ENCODE results near the gene SYNE1.
"Not testable (repeated sequence)": the region's sequence is repeated elsewhere in the genome, so short reads cannot be mapped to it uniquely, and the experiment has no call there.

SYNE1 gene, protein sequence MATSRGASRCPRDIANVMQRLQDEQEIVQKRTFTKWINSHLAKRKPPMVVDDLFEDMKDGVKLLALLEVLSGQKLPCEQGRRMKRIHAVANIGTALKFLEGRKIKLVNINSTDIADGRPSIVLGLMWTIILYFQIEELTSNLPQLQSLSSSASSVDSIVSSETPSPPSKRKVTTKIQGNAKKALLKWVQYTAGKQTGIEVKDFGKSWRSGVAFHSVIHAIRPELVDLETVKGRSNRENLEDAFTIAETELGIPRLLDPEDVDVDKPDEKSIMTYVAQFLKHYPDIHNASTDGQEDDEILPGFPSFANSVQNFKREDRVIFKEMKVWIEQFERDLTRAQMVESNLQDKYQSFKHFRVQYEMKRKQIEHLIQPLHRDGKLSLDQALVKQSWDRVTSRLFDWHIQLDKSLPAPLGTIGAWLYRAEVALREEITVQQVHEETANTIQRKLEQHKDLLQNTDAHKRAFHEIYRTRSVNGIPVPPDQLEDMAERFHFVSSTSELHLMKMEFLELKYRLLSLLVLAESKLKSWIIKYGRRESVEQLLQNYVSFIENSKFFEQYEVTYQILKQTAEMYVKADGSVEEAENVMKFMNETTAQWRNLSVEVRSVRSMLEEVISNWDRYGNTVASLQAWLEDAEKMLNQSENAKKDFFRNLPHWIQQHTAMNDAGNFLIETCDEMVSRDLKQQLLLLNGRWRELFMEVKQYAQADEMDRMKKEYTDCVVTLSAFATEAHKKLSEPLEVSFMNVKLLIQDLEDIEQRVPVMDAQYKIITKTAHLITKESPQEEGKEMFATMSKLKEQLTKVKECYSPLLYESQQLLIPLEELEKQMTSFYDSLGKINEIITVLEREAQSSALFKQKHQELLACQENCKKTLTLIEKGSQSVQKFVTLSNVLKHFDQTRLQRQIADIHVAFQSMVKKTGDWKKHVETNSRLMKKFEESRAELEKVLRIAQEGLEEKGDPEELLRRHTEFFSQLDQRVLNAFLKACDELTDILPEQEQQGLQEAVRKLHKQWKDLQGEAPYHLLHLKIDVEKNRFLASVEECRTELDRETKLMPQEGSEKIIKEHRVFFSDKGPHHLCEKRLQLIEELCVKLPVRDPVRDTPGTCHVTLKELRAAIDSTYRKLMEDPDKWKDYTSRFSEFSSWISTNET (N-terminal part only)

DNA sequence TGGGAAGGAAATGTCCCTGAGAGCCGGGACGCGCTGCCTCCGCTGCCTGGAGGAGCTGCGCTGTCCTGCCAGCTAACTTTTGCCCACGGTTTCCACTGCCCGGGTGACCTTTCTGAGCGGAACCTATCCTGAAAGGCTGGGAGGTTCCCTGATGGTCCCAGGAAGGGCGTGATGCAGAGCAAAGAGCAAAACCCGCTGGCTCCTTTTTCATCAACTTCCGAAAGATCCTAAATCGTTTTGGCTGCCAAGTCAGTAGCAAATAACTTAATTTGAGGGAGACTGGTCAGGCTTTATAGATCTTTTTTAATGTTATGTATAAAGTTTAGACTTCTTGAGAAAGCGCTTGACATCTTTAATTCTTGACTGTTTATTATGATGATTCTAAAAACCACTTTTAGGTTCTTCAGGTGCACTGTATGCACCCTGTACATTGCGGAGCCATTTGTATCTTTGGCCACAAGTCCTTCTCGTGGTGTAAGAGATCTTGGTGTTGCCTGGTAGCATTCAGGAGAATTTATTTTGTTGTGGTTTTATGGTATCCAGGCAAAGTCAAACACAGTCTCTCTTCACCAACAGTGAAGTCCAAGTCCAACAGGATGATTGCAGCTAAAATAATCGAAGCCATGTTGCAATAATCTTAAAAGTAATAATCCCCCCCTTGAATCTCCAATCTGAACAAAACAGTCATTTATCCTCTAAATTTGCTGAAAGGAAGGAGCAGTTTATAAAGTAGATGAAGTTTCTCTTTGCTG, at the start of gene SYNE1:
Gene SYNE1, minus strand, starts transcription at position 67 of the 752 bp plus-strand sequence. CDS start 9,031 bp downstream, outside the sequence.
- DNase-seq (ENCODE audit: low read depth in 2 of 3, low spot score in 2 of 3), result no peak

DNA sequence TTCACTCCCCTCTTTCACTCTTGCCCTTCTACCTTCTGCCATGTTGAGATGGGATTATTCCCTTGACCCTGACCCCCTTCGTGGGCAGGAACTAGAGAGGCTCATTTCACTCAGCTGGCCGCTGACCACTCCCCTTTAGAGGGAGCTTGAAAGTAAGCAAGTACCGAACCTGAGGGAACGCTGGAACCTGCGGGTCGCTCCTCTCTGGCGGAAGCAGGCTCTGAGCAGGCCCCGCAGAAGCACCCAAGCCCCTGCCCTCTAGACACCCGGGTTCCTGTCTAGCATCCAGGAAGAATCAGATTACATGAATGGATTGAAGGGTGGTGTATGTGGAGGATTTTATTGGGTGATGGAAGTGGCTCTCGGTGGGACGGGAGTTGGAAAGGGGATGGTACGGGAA, 48.7 kb upstream of the SYNE1 start:
- no peak for DNase-seq (ENCODE audit: low read depth in 2 of 3, low spot score in 2 of 3)

DNA sequence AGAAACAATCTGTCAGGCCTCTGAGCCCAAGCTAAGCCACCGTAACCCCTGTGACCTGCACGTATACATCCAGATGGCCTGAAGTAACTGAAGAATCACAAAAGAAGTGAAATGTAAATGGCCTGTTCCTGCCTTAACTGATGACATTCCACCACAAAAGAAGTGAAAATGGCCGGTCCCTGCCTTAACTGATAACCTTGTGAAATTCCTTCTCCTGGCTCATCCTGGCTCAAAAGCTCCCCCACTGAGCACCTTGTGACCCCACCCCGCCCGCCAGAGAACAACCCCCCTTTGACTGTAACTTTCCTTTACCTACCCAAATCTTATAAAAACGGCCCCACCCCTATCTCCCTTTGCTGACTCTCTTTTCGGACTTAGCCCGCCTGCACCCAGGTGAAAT, 45.8 kb upstream of the SYNE1 start:
- DNase-seq (ENCODE audit: low read depth in 2 of 3, low spot score in 2 of 3), result not testable (repeated sequence)

DNA sequence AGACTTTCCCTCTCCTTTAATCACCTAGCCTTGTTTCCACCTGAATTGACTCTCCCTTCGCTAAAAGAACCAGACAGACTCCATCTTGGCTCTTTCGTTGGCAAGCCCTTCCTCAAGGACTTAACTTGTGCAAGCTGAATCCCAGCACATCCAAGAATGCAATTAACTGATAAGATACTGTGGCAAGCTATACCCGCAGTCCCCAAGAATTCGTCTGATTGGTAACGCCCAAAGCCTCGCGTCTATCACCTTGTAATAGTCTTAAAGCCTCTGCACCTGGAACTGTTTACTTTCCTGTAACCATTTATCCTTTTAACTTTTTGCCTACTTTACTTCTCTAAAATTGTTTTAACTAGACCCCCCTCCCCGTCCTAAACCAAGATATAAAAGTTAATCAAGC, 45.0 kb upstream of the SYNE1 start:
- no peak for DNase-seq (ENCODE audit: low read depth in 2 of 3, low spot score in 2 of 3)

DNA sequence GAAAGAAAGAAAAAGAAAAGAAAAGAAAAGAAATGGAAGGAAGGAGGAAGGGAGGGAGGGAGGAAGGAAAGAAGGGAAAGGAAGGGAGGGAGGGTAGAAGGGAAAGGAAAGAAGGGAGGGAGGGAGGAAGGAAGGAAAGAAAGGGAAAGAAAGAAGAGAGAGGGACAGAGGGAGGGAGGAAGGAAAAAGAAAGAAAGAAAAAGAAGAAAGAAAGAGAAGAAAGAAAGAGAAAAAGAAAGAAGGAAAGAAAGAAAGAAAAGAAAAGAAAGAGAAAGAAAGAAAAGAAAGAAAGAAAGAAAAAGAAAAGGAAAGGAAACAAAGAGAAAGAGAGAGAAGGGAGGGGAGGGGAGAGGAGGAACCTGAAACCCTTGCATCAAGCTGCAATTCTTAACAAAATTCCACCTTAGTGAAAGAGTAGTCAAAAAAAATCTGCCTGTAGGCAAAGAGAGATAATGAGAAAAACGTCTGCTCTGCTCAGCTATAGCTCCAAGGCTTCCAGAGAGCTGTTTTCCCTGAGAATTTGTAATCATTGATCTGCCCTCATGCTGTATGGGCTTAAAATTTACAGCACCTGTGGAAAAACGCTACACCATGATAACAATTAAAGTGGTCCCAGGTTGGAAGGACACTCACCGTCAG, 43.8 kb upstream of the SYNE1 start:
- no peak for DNase-seq (ENCODE audit: low read depth in 2 of 3, low spot score in 2 of 3)

DNA sequence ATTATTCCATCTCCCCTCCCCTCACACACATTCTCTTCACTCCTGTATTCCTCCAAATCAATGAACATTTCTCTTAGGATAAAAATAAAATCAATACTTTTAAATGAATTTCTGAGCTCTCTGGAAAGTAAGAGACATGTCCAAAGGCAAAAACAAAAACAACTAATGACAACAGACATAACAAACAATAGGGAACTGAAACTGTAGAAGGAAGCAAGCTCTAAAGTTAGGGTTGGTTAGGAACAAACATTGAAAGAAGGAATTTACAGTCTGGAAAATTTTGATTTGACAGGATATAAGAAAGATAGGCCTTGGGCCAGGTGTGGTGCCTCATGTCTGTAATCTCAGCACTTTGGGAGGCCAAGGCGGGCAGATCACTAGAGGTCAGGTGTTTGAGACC, 43.0 kb upstream of the SYNE1 start:
- DNase-seq (ENCODE audit: low read depth in 2 of 3, low spot score in 2 of 3), result no peak

DNA sequence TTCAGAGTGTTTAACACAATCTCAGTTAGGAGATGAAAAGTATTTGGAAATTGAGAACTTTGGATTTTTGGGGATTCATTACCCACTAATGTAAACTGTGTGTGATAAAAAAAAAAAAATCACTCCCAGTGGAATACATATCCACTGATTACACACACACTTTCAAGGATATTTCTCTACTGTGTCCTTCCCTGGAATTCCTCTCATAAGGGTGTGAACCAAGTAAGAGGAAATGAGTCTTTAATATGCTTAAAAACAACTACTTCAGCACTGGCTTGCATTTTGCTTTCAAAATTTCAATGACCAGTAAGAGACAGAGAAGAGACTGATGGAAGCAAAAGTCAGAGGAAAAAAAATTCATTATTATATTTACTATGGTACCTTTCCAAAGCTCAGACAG, 36.1 kb upstream of the SYNE1 start:
- no peak for DNase-seq (ENCODE audit: low read depth in 2 of 3, low spot score in 2 of 3)

DNA sequence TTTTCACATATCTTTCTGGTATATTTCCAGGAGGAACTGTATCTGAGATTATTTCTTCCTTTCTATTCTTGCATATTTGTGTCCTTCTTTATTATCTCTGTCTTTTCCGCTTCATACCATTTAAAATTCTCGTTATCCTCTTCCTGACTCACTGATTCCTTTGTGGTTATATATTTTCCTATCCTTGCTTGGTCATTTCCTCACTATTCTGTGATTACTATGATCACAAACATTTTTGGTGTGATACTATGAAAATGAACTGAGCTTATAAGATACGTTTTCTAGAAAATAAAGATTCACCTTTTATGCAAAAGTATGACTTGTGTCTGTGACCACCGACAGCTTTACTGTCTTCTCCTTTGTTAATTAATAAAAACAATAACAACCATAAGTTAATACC, 34.0 kb upstream of the SYNE1 start:
- no peak for DNase-seq (ENCODE audit: low read depth in 2 of 3, low spot score in 2 of 3)

DNA sequence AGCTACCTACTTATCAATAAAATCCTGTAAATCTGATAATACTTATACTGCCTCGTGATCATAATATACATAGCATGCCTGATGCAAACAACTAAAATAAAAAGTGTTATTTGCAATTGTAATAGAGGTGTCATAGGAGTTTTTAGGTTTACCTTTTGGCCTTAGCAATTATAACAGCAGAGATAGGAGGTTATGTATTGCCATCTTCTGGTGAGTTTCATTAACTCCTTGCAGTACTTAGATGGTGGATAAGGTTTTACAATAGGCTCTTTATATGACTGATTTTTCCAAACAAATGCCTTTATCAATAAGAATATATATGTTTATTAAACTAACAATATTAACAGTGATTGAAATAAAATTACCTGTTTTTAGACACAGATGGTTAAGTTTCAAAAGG, 32.7 kb upstream of the SYNE1 start:
- DNase-seq (ENCODE audit: low read depth in 2 of 3, low spot score in 2 of 3), result no peak

DNA sequence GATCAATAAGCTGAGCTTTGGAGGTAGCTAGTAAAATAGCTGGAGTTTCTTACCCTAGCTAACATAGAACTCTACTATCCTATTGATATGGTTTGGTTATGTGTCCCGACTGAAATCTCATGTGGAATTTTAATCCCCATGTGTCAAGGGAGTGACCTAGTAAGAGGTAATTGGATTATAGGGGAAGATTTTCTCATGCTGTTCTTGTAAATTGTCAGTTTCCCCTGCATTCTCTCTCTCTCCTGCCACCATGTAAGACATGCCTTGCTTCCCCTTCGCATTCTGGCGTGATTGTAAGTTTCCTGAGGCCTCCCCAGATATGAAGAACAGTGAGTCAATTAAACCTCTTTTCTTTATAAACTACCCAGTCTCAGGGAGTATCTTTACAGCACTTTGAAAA, 24.6 kb upstream of the SYNE1 start:
- DNase-seq (ENCODE audit: low read depth in 2 of 3, low spot score in 2 of 3), result no peak

DNA sequence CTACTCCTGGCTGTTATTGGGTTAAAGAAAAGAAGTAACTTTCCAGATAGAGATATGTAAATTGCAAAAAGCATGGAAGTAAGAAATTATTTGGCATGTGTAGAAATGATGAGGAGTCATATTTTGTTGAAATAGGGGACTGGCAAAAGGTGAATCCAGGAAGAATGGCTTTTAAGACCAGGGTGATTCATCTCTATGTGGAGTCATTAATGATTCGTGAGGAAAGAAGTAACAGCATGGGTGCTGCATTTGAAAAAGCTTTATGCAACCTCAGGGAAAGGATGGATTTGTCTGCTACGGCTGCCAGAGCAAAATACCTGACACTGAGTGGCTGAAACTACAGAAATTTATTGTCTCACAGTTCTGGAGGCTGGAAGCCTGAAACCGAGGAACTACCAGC, 14.8 kb upstream of the SYNE1 start:
- DNase-seq (ENCODE audit: low read depth in 2 of 3, low spot score in 2 of 3), result no peak

DNA sequence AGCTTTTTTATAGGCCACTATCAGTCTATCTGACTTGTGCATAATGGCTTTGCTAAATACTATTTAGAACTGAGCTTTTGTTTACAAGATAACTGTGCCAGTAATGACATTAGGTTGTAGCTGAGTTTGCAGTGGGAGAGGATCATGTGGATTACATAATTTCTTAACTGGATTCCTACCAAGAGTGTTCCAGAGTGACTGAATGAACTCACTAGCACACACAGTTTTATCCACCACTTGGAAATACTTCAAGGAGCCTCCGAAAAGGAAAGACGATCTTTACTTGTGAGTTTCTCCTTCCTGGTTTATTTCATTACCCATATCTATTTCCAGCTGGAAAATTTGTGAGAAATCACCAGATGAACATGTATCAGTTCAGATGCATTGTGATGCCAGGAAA, 10.9 kb upstream of the SYNE1 start:
- DNase-seq (ENCODE audit: low read depth in 2 of 3, low spot score in 2 of 3), result no peak

DNA sequence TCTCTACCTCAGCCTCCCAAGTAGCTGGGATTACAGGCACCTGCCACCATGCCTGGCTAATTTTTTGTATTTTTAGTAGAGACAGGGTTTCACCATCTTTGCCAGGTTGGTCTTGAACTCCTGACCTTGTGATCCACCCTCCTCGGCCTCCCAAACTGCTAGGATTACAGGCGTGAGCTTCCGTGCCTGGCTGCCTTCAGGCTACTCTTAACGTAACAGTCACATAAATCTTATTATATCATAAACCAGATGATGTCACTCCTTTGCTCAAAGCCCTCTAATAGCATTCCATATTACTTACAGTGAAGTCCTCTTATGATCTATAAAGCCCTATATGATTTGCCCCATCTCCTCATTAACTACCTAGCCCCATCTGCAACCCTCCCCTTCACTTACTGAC, 9.6 kb upstream of the SYNE1 start:
- DNase-seq (ENCODE audit: low read depth in 2 of 3, low spot score in 2 of 3), result not testable (repeated sequence)

DNA sequence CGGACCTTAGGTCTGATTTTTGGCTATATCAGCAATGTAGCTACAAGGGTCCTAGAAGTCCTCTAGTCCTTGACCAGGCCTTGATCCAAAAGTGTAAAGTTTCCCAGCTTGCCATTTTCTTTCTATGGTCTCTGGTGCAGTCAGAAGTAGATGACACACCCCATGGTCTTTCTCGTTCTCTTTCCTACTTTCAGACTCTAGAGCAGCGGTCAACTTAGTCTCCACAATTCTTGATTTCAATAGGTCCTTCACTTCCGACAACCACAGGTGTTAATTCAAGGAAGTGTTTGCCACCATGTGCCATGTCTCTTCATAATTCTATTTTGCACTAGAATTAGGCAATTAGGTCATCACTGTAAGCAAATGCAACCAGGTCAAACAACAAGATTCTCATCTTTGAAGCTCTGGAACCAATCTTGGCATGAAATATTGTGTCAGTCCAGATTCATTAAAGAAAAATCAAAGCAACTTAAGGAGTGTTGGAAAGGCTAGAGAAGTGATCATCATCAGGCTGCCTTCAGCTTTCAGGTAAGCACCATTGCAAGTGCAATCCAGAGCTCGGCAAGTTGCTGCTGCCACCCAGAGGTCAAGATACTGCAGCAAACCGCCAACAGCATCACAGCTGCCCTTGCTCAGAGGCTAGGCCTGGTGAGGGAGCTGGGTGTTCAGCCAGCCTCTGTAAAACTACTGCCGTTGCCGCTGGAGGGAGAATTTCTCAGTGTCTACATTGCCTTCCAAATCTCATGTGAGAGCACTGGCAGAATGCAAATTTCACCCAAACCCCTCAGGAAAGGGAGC, 5.6 kb upstream of the SYNE1 start:
- DNase-seq (ENCODE audit: low read depth in 2 of 3, low spot score in 2 of 3), result no peak

DNA sequence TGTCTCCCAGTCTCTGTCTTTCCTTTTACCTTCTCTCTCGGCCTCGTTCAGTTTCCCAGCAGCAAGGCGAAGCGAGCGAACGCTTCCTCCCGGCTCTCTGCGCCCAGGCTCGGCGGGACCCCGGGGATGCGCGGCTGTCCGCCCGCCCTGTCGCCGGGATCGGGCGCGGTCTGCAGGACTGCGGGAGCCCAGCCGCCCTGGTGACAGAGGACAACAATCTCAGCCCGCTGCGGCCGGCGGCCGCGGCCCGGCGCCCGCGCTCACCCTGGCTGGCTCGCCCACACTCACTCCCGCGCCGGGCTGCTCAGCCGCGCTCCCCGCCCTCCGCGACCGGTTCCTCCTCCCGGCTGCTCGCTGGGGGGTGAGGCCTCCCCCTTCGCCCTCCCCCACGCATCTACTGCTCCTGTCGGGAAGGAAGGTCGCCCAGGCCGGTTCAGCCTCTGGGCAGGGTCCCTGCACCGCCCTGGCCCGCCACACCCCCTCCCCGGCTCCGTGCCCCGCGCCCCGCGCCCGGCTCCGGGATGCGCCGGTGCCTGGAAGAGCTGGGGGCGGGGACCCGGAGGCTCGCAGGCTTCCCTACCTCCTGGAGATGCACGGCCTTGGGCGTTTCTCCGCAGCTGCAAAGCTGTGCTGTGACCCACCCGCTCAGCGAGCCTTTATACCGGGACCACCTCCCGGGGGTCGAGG, 410 bp downstream of the SYNE1 start:
- DNase-seq (ENCODE audit: low read depth in 2 of 3, low spot score in 2 of 3), result no peak

DNA sequence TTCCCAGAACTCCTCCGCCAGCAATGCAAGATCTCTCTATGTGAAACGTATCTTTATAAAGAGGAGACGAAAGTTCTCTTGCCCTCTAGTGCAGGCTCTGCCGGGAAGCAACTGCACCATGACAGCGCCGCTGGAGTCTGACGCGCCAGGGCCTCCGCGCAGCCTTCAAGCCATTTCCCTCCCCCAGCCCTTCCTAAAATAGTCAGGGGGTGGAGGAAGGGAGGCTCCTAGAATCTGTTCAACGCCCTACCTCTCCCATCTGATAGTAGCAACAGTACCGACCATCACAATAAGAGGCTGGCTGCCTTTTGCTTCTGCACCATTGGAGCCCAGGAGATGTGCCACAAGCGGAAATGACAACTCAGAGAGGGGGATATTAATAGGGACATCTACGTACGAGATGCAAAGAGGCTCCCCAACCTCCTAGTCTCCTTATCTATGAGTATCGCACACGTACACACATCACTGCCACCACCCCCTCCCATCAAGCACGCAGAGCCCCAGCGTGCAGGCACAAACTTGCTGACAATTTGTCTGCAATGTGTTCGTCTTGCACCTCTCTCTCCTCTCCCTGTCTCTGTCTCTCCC, 1.0 kb downstream of the SYNE1 start:
- DNase-seq (ENCODE audit: low read depth in 2 of 3, low spot score in 2 of 3), result no peak

DNA sequence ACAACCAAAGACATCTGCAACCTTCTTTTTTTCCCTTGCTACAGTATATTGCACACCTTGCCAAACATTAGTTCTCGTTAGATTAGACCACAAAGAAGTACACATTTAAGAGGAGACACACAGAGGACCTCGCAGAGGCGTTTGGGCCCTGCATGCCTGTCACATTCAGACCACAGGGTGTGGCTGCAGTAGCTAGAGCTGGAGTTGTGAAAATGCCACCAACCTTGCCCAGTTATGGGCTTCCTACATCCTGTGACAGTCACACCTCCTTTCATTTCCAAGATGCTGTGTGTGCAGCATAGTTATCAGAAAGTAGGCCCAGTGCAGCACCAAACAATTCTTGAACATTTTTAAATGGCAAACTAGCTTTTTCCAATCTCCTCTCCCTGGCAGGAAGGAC, 2.4 kb downstream of the SYNE1 start:
- DNase-seq (ENCODE audit: low read depth in 2 of 3, low spot score in 2 of 3), result no peak

DNA sequence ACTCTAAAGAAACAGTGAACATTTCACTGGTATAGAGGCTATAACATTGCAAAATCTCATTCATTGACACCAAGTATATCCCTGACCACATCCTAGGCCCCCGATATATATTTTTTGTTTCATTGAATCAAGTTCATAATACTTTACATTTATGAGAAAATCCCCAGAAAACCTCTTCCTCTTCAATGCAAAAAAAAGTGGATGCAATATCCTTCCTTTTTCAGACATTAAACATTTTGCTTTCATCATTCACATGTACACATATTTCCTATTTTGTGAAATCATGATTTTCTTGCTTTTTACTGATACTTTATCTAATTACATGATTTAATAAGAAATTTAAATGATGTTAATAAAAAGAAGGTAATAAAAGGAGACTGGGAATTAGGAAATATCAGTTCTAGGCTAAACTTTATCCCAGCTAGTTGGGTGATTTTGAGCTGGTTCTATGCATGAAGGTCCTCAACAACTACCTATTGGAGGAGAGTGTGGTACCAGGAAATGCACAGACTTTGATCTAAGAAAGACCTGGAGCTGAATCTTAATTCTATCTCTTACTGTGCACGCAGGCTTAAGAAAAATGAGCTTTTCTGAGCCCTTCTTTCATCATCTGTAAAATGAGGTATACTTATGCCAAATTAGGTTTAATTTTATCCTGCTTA, 4.9 kb downstream of the SYNE1 start:
- DNase-seq (ENCODE audit: low read depth in 2 of 3, low spot score in 2 of 3), result no peak
